ENCODE results near the gene SELENON. TPM values are rescaled to one million over a fixed set of nuclear protein-coding genes. Genes with fewer than 3 reads are reported as not detected.

The SELENON gene
- polyA plus RNA-seq, 2 of the 4 experiments (the other 2 are of a cell fraction): 16.6 to 41.1 TPM

DNA sequence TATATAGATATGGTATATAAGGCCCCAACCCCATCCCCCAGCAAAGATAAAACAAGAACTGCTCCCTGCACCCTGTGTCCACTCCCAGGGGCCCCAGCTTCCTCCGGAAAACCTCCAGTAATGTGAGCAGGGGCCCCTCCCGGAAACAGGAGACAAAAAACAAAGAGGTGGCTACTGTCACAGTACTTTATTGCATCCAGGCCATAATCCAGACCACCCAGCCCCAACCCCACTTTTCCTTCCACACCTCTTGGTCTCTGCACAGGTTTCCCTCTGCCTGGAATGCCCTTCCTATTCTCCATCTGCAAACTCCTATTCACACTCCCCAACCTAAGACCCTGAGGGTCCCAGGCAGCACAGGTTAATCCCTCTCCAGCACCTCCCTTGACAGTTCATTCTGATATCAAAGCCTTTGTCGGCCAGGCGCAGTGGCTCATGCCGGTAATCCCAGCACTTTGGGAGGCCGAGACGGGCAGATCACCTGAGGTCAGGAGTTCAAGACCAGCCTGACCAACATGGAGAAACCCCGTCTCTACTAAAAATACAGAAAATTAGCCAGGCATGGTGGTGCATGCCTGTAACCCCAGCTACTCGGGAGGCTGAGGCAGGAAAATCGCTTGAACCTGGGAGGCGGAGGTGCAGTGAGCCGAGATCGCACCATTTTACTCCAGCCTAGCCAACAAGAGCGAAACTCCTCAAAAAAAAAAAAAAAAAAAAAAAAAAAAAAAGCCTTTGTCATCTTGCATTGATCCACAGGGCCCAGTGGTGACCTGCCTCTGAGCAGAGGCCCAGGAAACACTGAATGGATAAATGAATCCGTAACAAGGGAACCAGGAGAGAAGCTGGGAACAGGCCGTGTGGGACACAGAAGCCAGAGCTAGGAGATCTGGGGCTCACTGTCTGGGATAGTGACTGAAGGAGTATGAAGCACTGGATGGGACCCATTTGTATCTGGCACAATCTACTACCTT, 61.6 kb downstream of the SELENON start:
- ChIA-PET CTCF (no interaction called here), POLR2A (no interaction called here)
- no peak for FAIRE-seq
- 87% methylated on average over 16 of the region's 16 CpGs for WGBS (ENCODE audit: missing lambda C conversion rate)
- H3K4me2 ChIP-seq: 0 out of 3 replicates have a peak overlapping the region, but pooled peaks have one; percentile 82
- no peak for ATAC-seq
- no peak for TF ChIP-seq HOXB13 (CRISPR knock-in tag; IDR thresholded peaks at IDR 0.05; ENCODE audit: low read depth)
- no peak for TF ChIP-seq POLR2AphosphoS2 (conservative IDR thresholded peaks at IDR 0.05; ENCODE audit: low read length)
- no peak for TF ChIP-seq NR3C1 (IDR thresholded peaks at IDR 0.05)
- TF ChIP-seq, protein P1, sequence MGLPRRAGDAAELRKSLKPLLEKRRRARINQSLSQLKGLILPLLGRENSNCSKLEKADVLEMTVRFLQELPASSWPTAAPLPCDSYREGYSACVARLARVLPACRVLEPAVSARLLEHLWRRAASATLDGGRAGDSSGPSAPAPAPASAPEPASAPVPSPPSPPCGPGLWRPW (IDR thresholded peaks at IDR 0.05): no peak
- no peak for TF ChIP-seq JUN (IDR thresholded peaks at IDR 0.05)
- TF ChIP-seq RCOR1 (IDR thresholded peaks at IDR 0.05; ENCODE audit: low read depth, low read length): no peak
- no peak for TF ChIP-seq MAFK (IDR thresholded peaks at IDR 0.05; ENCODE audit: partially characterized antibody)
- TF ChIP-seq, protein P2, sequence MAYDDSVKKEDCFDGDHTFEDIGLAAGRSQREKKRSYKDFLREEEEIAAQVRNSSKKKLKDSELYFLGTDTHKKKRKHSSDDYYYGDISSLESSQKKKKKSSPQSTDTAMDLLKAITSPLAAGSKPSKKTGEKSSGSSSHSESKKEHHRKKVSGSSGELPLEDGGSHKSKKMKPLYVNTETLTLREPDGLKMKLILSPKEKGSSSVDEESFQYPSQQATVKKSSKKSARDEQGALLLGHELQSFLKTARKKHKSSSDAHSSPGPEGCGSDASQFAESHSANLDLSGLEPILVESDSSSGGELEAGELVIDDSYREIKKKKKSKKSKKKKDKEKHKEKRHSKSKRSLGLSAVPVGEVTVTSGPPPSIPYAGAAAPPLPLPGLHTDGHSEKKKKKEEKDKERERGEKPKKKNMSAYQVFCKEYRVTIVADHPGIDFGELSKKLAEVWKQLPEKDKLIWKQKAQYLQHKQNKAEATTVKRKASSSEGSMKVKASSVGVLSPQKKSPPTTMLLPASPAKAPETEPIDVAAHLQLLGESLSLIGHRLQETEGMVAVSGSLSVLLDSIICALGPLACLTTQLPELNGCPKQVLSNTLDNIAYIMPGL (CRISPR knock-in tag; IDR thresholded peaks at IDR 0.05; ENCODE audit: borderline replicate concordance): no peak
- TF ChIP-seq EP300 (IDR thresholded peaks at IDR 0.05): no peak
- no peak for TF ChIP-seq ZC3H11A (IDR thresholded peaks at IDR 0.05)
- TF ChIP-seq, protein P3, sequence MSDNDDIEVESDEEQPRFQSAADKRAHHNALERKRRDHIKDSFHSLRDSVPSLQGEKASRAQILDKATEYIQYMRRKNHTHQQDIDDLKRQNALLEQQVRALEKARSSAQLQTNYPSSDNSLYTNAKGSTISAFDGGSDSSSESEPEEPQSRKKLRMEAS (IDR thresholded peaks at IDR 0.05): no peak
- TF ChIP-seq FOXS1 (CRISPR knock-in tag; IDR thresholded peaks at IDR 0.05): no peak
- no peak for TF ChIP-seq HDAC2 (IDR thresholded peaks at IDR 0.05)
- no peak for TF ChIP-seq CHD4 (IDR thresholded peaks at IDR 0.05; ENCODE audit: borderline replicate concordance)
- TF ChIP-seq, protein P4, sequence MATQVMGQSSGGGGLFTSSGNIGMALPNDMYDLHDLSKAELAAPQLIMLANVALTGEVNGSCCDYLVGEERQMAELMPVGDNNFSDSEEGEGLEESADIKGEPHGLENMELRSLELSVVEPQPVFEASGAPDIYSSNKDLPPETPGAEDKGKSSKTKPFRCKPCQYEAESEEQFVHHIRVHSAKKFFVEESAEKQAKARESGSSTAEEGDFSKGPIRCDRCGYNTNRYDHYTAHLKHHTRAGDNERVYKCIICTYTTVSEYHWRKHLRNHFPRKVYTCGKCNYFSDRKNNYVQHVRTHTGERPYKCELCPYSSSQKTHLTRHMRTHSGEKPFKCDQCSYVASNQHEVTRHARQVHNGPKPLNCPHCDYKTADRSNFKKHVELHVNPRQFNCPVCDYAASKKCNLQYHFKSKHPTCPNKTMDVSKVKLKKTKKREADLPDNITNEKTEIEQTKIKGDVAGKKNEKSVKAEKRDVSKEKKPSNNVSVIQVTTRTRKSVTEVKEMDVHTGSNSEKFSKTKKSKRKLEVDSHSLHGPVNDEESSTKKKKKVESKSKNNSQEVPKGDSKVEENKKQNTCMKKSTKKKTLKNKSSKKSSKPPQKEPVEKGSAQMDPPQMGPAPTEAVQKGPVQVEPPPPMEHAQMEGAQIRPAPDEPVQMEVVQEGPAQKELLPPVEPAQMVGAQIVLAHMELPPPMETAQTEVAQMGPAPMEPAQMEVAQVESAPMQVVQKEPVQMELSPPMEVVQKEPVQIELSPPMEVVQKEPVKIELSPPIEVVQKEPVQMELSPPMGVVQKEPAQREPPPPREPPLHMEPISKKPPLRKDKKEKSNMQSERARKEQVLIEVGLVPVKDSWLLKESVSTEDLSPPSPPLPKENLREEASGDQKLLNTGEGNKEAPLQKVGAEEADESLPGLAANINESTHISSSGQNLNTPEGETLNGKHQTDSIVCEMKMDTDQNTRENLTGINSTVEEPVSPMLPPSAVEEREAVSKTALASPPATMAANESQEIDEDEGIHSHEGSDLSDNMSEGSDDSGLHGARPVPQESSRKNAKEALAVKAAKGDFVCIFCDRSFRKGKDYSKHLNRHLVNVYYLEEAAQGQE (IDR thresholded peaks at IDR 0.05): no peak
- TF ChIP-seq, protein P5, sequence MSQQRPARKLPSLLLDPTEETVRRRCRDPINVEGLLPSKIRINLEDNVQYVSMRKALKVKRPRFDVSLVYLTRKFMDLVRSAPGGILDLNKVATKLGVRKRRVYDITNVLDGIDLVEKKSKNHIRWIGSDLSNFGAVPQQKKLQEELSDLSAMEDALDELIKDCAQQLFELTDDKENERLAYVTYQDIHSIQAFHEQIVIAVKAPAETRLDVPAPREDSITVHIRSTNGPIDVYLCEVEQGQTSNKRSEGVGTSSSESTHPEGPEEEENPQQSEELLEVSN (IDR thresholded peaks at IDR 0.05; ENCODE audit: borderline replicate concordance, low read depth): no peak
- TF ChIP-seq CBX8 (IDR thresholded peaks at IDR 0.05): no peak
- TF ChIP-seq CHD2 (IDR thresholded peaks at IDR 0.05; ENCODE audit: low read length, partially characterized antibody): no peak
- TF ChIP-seq CEBPB (IDR thresholded peaks at IDR 0.05): no peak
- TF ChIP-seq RARB (CRISPR knock-in tag; IDR thresholded peaks at IDR 0.05): no peak
- peak overlapping the region in 1 of 2 experiments; percentile 43; a peak in 1 of 6 replicates for H3K27ac ChIP-seq
- H3K4me1 ChIP-seq: peaks cover 26% of the 10 kb centered on the region; the same call in 2 of the 3 replicates
- H3K9me3 ChIP-seq: no peaks in the 10 kb centered on the region
- no peak for DNase-seq (ENCODE audit: low read depth in 1 of 2, low spot score in 1 of 2)
- H3K4me3 ChIP-seq: no peak overlapping the region
